Measurements from ENCODE around the gene TRIP10.
"Not testable (repeated sequence)": the region's sequence is repeated elsewhere in the genome, so short reads cannot be mapped to it uniquely, and the experiment has no call there.

TRIP10 gene

DNA sequence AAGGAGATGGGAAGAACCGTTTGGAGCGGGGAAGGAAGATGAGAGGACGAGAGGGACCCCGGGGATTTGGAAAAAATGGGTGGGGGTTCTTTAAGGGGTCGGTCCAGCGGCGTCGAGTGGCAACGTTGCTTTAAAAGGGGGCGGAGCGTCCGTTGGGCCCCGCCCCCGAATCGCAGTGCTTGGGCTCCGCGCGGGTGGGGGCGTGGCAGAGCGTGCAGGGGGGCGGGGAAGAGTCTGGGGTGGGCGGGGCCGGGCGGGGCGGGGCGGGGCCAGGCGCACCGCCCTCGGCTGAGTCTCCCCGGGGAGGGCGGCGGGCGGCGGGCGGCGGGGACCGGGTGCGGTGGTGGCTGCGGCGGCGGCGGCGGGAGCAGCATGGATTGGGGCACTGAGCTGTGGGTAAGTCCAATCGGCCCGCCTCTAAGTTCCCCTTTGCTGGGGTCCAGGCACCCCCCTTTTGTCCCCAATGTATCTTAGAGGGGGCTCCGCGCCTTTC, at the start of gene TRIP10:
TSS of gene TRIP10 (plus strand) at position 291 of the 493 bp plus-strand sequence. CDS start at position 373, 82 bp downstream.
- peak; percentile 87 for DNase-seq

- no peak for DNase-seq
Observed at GRCh38 chr19:6690160-6690885, 49.2 kb upstream of the TRIP10 start.

- no peak for DNase-seq
Observed at GRCh38 chr19:6691342-6691741, 48.1 kb upstream of the TRIP10 start.

DNA sequence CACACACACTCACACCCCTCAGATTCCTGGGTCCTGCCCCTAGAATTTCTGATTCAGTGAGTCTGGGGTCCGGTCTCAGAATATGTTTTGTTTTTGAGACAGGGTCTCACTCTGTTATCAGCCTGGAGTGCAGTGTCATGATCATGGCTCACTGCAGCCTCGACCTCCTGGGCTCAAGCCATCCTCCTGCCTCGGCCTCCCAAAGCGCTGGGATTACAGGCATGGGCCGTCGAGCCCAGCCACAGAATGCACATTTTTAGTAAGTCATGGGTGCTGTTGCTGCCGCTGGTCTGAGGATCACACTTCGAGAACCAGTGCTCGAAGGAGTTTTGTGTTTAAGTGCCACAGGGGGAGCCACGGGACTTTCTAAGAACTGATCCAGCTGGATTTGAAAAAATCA, 47.5 kb upstream of the TRIP10 start:
- DNase-seq, result no peak

GRCh38 chr19:6693056-6693471, 46.4 kb upstream of the TRIP10 start:
- no peak for DNase-seq

DNA sequence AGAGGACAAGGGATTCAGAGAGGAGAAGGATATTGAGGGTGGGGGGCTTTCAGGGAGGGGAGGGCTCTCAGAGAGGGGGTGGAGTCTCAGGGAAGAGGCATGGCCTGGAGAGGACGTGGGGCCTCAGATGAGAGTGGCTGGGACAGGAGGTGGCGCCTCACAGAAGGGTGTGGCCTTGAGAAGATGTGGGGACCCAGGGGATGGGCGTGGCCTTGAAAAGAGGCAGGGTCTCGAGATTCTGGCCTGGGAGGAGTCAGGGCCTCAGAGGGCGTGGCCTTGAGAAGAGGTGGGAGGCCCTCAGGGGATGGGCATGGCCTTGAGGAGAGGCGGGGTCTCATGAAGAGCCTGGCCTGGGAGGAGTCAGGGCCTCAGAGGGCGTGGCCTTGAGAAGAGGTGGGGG, 45.8 kb upstream of the TRIP10 start:
- DNase-seq, result no peak

DNA sequence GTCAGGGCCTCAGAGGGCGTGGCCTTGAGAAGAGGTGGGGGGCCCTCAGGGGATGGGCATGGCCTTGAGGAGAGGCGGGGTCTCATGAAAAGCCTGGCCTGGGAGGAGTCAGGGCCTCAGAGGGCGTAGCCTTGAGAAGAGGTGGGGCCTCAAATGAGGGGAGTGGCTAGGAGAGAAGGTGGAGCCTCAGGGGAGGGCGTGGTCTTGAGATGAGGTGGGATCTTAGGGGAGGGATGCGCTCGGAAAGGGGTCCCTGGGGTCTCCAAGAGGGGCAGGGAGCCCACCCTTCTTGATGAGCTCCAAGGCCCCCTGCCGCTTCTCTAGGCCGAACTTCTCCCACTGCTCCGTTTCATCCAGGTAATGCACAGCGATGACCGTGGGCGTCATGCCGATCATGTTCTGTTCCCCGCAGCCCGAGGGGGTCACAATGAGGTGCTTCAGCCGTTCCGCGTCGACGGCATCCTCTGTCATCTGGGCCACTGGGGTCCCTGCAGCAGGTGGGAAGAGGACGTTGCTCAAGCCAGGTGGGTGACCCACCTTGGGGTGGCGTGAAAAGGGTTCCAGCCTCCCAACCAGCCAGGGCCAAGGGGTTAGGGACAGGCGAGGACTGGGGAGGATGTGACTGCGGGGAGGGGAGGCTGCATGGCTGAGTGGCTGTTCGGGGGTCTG, 45.2 kb upstream of the TRIP10 start:
- DNase-seq, result no peak

DNA sequence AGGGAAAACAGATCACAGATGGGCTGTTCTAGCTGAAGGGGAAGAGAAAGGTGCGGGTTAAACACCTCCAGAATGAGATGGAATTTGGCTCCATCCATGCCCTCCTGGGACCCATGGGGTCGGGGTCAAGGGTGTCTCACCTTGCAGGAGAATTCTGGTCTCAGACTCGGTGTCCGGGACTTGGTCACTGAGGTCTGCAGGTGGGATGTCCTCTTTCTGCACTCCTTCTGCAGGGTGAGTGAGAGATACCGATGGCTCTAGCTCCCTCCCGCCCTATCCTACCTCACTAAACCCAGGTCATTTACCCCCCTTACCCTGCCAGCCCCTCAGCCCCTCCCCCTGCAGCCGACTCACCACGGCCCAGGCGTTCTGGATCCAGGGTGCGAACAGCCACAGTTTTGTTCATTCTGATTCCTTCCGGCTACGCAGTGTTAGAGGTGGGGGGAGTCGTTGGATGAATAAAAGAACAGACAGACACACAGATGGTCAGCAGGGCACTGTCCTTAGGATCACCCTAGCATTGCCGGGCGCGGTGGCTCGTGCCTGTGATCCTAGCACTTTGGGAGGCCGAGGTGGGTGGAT, 43.1 kb upstream of the TRIP10 start:
- no peak for DNase-seq

DNA sequence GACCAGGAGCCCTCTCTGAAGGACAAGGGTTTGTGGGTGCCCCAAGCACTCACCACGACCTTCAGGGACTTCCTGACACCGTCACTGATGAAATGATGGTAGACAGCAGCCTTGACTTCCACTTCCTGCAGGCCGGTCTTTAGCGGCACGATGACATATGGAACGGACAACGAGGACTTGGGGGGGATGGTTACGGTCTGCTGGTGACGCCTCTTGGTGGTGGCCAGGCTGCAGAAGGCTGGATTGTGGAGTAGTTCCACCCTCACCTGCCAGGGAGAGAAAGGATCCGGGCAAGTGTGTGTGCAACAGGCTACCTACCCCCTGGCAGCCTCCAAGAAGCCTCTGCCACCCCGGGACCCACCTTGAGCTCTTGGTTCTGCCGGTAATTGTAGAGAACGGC, 42.2 kb upstream of the TRIP10 start:
- no peak for DNase-seq

DNA sequence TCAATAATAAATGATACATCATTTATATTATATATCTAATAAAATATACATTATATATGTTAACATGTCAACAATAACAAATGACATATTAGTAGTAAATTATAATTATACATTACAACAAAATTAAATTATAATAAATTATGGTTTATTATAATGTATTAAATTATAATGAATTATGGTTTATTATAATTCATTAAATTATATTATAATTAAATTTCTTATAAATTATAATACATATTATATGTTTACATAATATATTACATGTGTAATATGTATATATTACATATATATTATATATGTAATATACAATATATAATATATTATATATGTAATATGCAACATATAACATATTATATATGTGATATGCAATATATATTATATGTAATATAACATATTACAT, 39.5 kb upstream of the TRIP10 start:
- DNase-seq, result no peak

- DNase-seq, result no peak
Observed at GRCh38 chr19:6700586-6701316, 38.7 kb upstream of the TRIP10 start.

DNA sequence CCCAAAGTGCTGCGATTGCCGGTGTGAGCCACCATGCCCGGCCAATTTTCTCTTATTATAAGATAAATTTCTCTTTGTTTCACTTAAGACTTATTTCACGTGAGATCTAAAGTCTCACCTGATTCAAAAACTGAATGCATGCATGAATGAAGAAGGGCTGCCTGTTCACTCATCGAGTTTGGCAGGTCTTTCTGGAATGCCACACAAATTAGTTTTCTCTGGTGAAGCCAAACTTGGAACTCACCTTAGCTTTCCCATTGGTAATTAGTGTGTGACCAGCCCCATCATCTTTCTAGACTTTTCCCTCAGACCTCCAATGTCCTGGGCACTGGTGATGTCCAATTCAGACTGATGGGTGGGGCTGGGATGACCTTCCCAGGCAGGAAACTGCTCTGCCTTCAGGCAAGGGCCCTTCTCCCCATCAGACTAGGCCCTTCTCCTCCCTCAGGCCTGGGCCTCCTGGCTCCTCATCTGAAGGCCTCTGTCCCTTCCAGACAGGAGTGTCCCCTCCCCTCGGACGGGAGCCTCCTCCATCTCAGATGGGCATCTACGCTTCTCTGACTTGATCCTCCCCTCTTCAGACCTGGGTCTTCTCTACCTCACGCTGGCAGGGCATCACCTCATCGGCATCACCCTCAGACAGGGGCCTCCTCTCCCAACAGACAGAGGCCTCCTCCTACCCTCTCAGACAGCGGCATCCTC, 33.4 kb upstream of the TRIP10 start:
- DNase-seq, result no peak

GRCh38 chr19:6706633-6706958, 32.9 kb upstream of the TRIP10 start:
- DNase-seq, result no peak

- no peak for DNase-seq
Observed at GRCh38 chr19:6707011-6707657, 32.3 kb upstream of the TRIP10 start.

DNA sequence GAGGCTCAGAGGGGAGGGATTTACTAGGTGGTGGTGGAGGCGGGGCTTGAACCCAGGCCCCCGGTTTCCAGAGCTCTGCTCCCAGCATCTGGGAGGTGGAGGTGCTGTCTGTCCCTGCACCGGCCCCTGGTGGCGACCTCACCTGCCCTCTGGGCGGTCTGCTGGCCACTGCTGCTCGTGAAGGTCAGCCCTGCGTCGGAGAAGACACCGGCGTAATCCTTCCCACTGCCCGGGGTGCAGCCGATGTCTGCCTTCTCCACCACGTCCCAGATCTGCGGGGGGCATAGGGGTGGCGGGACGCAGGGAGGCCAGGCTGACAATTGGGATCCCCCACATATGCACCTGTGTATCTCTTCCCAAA, 31.8 kb upstream of the TRIP10 start:
- DNase-seq, result no peak

DNA sequence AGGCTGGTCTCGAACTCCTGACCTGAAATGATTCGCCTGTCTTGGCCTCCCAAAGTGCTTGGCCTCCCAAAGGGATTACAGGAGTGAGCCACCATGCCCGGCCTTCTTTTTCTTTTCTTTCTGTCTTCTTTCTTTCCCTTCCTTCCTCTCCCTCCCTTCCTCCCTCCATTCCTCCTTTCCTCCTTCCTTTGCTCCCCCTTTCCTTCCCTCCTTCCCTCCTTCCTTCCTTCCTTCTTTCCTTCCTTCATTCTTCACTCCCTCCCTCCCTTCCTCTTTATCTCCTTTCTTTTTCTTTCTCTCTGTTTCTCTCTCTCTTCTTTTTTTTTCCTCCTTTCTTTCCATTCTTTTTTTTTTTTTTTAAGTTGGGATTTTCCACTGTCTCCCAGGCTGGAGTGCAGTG, 31.1 kb upstream of the TRIP10 start:
- no peak for DNase-seq

DNA sequence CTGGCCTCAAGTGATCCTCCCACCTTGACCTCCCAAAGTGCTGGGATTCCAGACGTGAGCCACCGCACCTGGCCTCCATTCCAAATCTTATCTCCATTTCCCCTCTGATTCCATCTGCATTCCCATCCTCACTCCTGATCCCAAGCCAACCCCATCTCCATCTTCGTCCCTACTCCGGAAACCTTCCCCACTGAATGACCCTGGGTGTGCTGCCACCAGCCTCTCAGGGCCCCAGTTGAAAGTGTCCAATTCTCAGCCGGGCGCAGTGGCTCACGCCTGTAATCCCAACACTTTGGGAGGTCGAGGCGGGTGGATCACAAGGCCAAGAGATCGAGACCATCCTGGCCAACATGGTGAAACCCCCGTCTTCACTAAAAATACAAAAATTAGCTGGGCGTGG, 30.6 kb upstream of the TRIP10 start:
- not testable (repeated sequence) for DNase-seq

DNA sequence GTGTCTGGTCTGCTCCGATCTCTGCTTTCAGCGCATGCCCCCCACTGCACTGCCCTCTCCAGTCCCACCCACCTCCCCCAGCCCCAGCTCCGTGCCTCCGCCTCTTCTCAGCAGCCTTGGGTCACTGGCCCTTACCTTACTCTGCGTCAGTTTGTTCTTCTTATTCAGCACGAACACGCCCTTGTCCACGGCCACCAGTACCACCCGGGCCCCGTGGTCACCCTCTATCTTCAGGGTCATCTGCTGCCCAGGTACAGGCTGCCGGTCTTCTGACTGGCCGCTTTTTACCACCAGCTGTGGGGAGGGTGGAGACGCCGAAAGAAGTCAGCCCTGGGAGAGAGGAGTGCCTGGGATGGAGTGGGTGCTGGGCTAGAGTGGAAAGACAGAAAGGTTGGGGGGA, 29.9 kb upstream of the TRIP10 start:
- no peak for DNase-seq

DNA sequence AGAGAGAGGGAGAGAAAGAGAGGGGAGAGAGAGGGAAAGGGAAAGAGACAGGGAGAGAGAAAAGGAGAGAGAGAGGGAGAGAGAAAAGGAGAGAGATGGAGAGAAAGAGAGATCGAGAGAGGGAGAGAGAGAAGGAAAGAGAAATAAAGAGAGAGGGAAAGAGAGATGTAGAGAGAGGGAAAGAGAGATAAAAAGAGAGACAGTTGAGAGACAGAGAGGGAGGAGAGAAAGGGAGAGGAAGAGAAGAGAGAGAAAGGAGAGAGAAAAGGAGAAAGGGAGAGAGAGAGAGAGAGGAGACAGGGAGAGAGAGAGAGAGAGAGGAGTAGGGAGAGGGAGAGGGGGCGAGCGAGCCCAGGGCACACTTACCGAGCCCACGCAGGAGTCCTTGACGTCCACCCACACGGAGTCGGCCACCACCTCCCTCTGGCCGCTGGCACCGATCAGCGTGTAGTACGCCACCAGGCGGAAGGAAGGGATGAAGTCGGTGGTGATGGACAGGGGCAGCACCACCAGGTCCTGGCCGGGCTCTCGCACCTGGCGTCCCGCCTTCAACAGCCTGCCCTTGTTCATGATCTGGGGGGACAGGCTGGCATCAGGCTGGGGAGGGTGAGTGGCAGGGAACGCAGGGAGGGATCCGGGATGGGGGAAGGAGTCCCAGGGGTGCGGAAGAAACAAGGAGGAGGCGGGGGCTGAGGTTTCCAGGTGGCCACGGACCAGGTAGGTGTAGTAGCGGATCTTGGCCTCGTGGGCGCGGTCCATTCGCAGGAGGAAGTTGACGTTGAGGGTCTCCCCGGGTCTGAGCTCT, 29.0 kb upstream of the TRIP10 start:
- DNase-seq, result peak; percentile 34

DNA sequence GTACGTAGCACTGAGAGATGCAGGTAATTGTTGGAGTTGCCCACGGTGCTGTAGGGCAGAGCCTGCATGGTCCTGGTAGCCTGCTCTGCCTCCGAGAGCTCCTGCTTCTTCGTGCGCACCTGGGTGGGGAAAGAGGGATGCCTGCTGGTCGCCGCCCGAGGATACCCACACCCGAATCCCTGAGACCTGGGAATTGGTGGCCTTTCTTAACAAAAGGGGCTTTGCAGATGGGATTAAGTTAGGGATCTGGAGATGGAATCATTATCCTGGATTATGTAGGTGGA, 28.5 kb upstream of the TRIP10 start:
- DNase-seq, result no peak

DNA sequence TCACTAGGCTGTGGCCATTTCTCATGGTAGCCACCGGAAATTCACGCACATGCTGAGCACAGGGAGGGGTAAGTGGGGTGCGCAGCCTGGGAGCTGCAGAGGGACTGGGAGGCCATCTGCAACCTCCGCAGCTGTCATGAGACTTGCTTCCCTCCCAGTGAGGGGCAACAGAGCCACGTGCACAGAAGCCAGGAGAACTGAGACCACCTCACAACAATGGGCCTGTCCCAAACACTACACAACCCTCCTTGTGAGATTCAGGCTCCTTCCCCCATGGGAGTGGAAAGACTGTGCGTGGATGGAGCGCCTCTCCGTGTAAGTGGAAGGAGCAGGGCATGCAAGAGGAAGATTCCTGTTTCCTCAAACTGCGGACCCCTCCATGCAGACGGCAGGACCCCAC, 27.9 kb upstream of the TRIP10 start:
- no peak for DNase-seq

DNA sequence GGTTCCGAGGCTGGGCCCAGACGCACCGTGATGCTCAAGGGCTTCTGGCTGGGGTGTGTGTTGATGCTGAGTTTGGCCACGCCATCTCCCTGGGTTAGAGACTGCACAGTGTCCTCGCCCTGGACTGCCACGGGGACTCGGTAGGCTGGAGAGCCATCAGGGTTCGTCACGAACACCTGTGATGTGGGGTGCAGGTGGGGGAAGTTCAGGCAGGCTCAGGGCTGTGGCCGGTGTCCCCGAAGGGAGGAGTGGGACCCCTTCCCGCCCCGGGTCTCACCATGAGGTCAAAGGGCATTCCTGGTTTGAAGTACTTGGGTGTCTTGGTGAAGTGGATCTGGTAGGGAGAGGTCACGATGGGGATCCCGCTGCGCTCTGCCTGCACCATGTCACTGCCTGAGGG, 27.2 kb upstream of the TRIP10 start:
- no peak for DNase-seq
